GM21528 (cell line): ENCODE measurements around the gene KRT28.

Source experiments
- ATAC-seq: cut with Tn5 transposase; IDR thresholded peaks from one replicate; pipeline ENCODE4 v1.9.1; 2021; ENCODE audit warnings: mild to moderate bottlenecking, moderate library complexity; ENCODE audit not compliant: unreplicated experiment, low FRiP score

The KRT28 gene, protein sequence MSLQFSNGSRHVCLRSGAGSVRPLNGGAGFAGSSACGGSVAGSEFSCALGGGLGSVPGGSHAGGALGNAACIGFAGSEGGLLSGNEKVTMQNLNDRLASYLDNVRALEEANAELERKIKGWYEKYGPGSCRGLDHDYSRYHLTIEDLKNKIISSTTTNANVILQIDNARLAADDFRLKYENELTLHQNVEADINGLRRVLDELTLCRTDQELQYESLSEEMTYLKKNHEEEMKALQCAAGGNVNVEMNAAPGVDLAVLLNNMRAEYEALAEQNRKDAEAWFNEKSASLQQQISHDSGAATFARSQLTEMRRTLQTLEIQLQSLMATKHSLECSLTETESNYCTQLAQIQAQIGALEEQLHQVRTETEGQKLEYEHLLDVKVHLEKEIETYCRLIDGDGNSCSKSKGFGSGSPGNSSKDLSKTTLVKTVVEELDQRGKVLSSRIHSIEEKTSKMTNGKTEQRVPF

DNA sequence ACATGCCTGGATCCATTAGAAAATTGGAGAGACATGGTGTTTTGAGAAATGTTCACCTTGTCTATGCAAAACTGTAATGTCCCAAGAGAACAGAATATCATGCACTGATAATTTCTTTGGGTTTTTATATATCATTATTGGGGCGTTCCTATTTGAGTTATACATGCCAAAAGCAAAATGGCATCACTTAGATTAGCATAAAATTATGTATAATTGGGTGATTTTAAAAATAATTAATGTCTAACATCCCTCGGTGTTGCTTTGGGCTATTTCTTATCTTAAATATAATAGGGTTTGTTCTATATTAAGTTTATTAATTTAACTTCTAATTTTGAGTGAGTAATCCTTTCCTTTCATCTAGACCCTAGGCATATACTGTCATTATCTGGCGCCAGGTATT lies at the start of gene KRT28:
Gene KRT28 (minus strand): TSS at position 101 of the 400 bp plus-strand sequence. CDS start 66 bp downstream, at position 35.
- no peak for ATAC-seq

DNA sequence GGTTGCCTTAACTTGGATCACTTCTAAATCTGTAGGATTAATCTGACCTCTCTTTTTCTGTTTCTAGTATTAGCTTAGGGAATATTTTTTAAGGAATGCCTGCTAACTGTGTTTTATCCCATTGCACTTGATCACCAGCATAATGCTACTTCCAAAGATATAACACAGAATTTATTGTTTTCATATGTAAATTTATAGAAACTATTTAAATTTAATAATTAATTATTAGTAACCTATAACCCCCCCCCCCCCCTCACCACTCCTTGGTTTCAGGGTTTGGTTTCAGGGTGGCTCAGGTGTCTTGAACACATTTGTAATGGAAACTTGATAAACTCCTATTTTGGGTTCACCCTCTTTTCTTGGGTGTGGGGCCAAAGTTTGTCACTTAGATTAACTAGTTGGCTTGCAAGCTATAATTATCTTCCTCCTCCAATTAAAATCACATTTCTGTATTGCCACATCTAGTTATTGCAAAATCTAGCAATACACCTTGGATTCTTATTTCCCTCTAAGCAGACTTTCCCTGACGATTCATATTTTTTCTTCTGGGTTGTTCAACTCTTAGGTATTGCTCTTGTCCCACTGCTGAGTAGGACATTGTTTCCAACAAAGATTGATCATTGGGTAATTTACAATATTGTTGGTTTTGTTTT lies 49.0 kb upstream of the KRT28 start:
- no peak for ATAC-seq

DNA sequence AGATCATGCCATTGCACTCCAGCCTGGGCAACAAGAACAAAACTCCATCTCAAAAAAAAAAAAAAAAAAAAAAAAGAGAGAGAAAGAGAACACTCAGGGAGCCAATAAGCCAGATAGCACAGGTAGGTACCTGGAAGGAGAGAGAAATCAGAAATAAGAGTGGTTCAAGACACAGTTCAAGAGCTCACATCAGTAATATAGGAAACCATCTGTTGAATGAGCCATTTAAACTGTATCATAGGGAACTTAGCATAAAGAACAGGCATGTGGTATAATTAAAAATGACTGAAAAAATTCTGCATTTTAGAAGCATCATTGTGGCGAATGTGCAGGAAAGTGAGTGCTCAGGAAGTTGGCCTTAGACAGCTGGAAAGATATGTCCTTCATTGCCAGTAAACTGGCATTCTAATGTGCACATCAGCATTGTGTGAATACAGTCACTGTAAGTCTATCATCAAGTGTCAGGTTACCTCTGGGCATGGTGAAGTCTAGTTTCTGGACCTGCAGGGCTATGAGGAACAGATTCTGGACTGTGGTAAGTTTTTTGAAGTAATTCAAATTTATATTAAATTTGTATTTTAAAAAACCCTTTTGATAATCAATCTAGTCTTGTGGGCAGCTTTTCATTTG lies 46.9 kb upstream of the KRT28 start:
- no peak for ATAC-seq

DNA sequence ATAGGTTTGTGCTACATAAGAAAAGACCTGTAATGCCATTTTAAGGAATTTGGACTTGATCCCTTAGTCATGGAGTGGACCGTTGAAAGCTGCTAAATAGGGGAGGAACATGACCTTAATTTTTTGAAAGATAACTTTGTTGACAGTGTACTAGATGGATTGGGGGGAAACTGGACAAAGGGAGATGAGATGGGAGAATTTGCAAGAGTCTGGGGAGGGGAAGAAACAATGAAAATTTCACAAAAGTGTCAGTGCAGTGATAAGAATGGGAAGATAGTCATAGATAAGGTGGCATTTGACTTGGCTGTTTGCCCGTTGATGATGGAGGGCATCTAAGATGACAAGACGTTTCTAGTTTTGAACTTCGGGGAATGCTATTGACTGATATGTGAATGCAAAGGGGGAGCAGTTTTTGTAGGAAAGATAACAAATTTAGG lies 44.9 kb upstream of the KRT28 start:
- ATAC-seq = no peak

DNA sequence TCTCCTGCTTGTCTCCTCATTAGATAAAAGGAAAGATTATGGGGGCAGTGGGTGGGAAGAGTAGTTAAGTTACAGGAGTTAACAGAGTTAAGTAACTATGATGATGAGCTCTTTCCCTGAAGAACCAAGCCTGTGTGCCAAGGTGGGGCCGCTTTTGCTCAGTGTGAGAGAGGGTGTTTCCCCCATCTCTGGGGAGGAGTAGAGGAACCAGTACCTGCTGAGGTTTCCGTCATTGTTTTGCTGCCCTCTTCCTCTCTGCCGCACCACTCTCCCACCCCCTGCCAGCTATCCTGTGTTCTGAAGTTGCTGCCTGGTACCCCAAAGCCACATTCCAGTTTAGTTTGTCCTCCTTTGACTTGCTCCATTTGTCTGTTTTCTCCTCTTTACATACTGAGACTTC lies 43.5 kb upstream of the KRT28 start:
- no peak for ATAC-seq

DNA sequence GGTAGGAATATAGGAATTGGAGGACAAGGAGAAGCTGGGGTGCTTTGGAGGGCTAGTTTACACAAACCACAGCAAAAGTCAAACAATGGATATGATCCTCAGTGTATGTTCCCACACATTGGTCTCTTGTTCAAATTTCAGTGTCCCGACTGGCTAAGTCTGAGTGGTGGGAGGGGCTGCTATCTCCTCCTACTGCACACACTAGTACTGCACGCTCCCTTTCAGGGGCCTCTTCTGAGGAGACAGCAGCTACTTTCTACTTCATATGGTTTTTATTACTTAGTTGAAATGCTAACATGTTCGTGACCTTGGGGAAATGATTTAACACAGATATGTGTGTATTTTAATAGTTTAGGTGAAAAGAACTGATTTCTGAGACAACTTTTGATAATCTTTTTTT lies 41.5 kb upstream of the KRT28 start:
- no peak for ATAC-seq

DNA sequence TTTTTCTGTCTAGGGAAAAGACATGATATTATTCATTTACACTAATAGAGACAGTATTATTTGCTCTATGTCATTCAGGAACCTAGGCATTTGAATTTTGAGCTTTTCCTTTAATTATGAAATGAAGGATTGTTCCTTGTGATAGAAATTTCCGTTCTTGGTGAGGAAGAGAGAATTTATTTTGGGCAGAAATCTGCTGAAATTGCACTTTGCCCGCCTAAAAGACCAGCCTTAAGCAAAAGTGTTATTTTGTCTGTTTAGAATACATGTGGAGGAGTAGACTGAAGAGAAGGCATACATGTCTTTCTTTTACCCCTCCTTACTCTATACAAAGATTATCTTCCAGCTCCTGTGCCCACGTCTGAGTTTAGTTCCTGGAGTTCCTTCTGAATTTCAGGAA lies 39.4 kb upstream of the KRT28 start:
- ATAC-seq = no peak

DNA sequence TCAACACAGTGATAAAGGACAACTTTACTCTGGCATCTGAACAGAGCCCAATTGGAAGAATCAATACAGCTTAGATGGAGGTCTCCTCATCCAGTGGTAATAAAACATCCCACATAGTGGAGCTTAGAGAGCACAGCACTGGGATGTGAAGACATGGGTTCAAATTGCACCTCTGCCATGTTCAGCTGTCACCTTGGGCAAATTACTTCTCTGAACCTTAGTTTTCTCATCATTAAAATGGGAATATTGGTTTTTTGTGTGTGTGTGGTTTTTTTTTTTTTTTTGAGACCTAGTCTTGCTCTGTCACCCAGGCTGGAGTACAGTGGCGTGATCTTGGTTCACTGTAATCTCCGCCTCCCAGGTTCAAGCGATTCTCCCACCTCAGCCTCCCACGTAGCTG lies 36.3 kb upstream of the KRT28 start:
- ATAC-seq = no peak

DNA sequence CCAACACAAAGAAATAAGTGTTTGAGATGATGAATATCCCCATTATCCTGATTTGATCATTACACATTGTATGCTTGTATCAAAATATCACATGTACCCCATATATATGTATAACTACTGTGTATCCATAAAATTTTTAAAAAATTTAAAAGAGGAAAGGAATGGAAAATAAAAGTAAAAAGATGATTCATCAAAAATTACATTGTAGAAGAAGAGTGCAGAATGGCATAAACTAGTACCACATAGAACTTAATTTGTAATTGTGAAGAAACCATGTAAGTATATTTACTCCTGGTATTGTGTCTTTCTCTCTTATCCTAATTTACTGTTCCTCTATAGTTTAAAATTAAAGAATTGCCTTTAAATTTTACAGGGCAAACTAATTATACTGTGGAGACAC lies 34.1 kb upstream of the KRT28 start:
- ATAC-seq = no peak

DNA sequence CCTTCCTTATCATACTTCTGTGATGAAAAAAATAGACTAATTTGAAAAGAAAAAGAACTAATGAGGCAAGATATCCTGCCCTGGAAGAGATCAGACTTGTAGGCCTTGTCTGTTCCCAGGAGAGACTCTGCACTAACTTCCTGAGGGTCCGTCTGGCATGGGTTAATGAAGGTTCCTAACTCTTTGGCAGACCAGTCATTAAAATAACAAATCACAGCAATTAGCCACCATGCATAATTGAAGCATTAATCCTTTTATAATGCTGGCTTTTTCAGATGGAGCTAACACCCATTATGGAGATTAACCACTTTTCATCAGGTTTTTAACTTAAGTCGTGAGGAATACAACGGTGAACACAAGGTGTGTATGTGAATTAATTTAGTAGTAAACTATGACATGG lies 33.1 kb upstream of the KRT28 start:
- no peak for ATAC-seq

DNA sequence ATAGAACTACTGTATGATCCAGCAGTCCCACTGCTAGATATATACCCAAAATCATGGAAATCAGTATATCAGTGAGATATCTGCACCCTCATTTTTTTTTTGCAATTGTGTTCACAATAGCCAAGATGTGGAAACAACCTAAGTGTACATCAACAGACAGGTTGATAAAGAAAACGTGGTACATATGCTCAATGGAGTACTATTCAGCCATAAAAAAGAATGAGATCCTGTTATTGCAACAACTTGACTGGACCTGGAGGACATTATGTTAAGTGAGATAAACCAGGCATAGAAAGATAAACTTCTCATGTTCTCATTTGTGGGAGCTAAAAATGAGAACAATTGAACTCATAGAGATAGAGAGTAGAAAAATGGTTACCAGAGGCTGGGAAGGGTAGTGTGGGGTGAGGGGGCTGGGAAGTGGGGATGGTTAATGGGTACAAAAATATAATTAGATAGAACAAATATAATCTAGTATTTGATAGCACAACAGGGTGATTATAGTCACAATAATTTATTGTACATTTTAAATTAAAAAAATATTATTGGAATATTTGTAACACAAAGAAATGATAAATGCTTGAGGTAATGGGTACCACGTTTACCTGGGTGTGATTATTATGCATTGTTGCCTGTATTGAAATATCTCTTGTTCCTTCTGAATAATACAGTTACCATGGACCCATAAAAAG lies 30.5 kb upstream of the KRT28 start:
- no peak for ATAC-seq

DNA sequence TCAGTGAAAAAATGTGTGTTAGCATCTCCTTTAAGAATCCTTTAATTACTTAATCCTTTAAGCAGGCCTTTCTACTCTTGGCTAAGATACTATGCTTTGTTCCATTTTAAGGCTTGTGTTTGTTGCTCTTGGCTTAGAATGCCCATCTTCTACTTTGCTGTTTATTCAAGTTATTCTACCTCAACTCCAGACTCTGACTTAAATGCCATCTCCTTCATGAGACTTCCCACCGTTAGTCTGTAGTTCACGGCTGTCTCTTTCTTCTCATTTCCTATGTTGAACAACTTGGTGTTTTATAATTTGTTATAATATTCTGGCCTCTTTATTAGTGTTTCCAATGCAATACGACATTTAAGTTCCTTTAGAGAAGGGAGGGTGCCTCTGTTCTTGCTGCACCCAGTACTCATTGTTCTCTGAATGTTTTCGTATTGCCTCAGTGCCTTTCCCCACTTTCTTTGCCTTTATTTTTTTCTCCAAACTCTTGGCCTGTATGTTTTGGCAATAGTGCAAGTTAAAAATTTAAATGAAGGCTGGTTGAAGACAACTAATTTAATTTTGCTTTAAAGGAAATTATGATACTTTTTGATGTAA lies 28.8 kb upstream of the KRT28 start:
- ATAC-seq = no peak

DNA sequence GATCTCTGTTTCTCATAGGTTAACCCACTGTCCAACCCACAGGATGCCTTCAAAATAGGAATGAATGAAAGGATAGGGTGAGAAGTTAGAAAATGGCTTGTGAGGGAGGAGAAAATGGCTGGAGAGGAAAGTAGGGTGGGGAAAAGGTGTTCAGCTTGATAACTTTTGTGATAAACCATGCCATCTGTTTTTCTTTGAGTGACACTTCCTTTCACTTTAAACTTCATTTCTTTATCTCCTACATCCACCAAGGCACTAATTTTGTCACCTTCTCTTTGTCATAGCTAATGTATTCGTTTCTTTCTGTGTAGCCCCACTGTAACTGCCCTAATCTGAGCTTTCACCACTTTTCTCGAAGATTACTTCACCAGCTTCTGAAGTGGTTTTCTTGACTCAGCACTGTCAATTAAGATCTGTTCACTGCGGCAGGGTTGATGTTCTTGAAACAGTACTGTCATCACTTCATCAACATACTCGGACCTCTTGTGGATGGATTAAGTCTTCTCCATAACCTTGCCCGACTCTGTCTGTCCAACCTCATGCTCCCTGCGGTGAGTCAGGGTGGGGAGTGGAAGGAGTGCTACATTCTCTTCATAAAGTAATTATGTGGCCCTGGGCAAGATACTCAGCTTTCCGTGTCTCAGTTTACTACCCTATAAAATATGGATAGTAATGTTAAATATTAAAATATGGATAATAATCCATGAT lies 28.1 kb upstream of the KRT28 start:
- ATAC-seq = no peak

DNA sequence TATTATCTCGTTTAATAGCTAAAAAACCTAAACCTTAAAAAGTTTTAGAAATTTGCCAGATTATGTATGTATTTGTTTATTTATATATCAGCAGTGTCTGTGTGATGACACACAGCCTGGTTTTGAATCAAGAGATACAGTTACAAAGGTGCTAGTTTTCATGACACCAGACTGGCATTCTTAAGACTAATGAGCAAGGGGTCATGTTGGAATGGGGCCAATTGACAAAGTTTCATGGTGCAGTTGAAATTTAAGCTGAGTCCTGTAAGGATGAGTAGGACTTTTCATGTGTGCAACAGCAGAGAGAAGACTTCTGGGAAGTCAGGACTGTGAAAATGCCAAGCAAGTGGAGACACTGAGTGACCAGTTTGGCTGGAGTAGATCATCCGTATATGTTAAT lies 25.8 kb upstream of the KRT28 start:
- ATAC-seq = no peak

DNA sequence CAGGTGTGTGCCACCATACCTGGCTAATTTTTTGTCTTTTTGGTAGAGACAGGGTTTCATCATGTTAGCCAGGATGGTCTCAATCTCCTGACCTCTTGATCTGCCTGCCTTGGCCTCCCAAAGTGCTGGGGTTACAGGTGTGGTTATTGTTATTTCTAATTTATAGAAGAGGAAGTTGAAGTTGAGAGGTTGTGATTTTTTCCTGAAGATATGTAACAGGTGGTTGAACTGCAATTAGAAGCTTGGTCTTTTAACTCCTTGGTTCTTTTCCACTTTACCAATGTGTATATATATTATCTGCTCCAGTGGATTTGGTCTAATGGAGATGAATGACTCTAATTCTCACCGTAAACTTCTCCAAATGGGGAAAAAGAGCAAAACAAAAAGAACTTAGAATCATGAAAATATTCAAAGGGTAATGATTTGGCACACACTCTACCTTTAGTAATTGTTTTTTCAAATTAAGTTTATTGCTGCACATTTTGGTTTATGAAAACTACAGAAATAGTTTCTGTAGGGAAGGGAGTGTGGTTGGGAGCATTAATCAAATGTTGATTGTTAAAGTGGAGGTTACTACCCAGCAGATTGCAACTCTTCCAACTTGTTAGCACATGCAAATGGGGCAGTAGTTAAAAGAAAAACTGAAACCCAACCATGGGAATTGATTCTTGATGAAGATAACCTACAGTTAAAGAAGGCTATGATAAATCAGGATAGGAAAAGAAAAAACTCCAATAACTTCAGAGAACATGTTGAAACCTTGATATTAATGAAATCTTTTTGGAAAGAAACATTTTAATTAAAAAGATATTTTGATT lies 24.5 kb upstream of the KRT28 start:
- ATAC-seq = no peak

DNA sequence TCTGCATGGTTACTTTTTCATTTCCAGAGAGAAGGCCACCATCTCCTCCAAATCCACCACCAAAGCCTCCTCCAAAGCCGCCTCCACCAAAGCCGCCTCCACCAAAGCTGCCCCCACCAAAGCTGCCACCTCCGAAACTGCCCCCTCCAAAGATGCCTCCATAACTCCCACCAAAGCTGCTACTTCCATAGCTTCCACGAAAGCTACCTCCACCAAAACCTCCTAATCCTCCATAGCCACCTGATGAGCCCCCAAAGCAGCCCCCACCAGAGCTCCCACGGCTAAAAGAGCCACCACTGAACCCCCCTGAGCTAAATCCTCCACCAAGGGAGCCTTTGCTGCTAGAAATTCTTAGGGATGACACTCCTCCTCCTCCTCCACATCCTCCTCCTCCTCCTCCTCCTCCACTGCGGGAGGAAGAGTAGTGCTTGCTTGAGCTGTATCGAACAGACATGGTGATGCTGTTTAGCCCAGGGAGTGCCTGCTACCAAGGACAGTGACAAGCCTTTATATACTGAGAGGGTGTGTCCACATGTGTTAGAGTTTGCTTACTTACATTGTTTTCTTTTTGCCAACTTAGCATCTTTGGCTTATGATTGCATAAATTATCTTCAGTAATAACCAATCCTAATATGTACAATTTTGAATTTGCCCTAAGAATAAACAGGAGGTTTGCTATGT lies 22.5 kb upstream of the KRT28 start, which contains the start of gene KRT10:
Gene KRT10 (minus strand): TSS at position 483 of the 681 bp plus-strand sequence. CDS start 29 bp downstream, at position 454.
- no peak for ATAC-seq

DNA sequence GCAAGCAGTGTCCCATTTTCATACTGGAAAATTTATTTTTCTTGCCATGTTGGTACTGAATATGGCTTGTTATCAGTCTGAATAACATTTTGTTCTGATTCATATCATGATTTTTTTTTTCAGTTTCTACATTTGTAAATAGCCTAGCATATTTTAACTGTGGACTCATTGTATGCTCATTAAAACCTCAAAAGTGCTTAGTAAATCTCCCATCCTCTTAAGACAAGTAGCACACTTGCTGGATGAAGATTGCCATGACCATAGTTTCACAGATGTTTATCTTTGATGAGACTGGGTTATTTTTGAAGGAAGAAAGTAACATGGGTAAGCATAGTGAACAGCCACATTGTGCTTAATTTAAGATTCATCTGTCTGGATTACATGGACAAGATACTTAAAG lies 21.8 kb upstream of the KRT28 start:
- no peak for ATAC-seq

DNA sequence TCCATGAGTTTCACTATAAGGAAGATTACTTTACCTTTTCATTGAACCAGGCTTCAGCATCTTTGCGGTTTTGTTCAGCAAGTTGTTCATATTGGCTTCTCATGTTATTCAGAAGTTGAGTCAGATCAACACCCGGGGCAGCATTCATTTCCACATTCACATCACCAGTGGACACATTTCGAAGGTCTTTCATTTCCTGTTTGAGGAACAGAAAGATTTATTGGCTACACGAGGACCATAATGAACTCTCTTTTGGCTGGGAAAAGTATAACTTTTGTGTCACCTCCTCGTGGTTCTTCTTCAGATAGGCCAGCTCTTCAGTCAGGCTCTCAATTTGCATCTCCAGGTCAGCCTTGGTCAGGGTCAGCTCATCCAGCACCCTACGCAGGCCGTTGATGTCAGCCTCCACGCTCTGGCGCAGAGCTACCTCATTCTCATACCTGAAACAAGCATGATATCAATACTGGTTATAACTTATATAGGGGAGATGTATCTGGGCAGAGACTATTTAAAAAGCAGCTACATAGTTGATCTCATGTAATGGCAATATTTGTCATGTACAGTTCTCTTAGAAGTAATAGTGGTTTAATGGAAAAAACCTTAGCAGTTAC lies 20.6 kb upstream of the KRT28 start:
- no peak for ATAC-seq
